ENCODE results near the gene COBL. TPM values are rescaled to one million over a fixed set of nuclear protein-coding genes. Genes with fewer than 3 reads are reported as not detected.

Gene COBL
- total RNA-seq, 4 donors from 2014 or later: 14.3 to 19.3 (median 15.9) TPM

GRCh38 chr7:51121931-51122425 lies 194.6 kb downstream of the COBL start:
- peak; percentile 27 to 32 for DNase-seq
- peak overlapping the region in 1 of 3 donors; percentile 1 for H3K27ac ChIP-seq

GRCh38 chr7:51121036-51121790 lies 195.4 kb downstream of the COBL start:
- Histone ChIP-seq H3K36me3 (no peaks in the 10 kb centered on the region), H3K27ac (peak overlapping the region in 1 of 3 donors; percentile 1), H3K27me3 (no peaks in the 10 kb centered on the region), H3K4me3 (replicated peaks in 1 of 3) (no peak overlapping the region), H3K9me3 (no peaks in the 10 kb centered on the region), H3K4me1 (no peaks in the 10 kb centered on the region)
- TF ChIP-seq POLR2A (IDR thresholded peaks at IDR 0.05): no peak
- no peak for TF ChIP-seq CTCF (IDR thresholded peaks at IDR 0.05)
- no peak for DNase-seq
- WGBS, 2 donors: 92 to 95% methylated on average over 5 of the region's 5 CpGs
- intact Hi-C loops (cut with DNase I): no loop called here

More at GRCh38 chr7:51121931-51122425, 194.6 kb downstream of the COBL start:
- WGBS, 2 donors: 15% methylated on average over 9 of the region's 9 CpGs
- no peaks in the 10 kb centered on the region for H3K4me1 ChIP-seq
- no peaks in the 10 kb centered on the region for H3K9me3 ChIP-seq
- intact Hi-C loops (cut with DNase I): no loop called here
- H3K27me3 ChIP-seq: no peaks in the 10 kb centered on the region
- TF ChIP-seq POLR2A (IDR thresholded peaks at IDR 0.05) (no peak), CTCF (IDR thresholded peaks at IDR 0.05) (no peak)
- no peaks in the 10 kb centered on the region for H3K36me3 ChIP-seq
- H3K4me3 ChIP-seq (replicated peaks in 1 of 3): no peak overlapping the region

- WGBS, 2 donors: 86 to 95% methylated on average over 4 of the region's 4 CpGs
- H3K36me3 ChIP-seq: no peaks in the 10 kb centered on the region
- TF ChIP-seq CTCF (IDR thresholded peaks at IDR 0.05) (no peak), POLR2A (IDR thresholded peaks at IDR 0.05) (no peak)
- no peaks in the 10 kb centered on the region for H3K9me3 ChIP-seq
- H3K4me3 ChIP-seq (replicated peaks in 1 of 3): no peak overlapping the region
- no peaks in the 10 kb centered on the region for H3K27me3 ChIP-seq
- no peaks in the 10 kb centered on the region for H3K4me1 ChIP-seq
- no peak overlapping the region for H3K27ac ChIP-seq
- no peak for DNase-seq
- intact Hi-C loops (cut with DNase I): no loop called here
Observed at GRCh38 chr7:51118628-51119027, 198.0 kb downstream of the COBL start.

GRCh38 chr7:51114501-51114900 lies 202.1 kb downstream of the COBL start:
- WGBS, 2 donors: 89 to 95% methylated on average over 1 of the region's 1 CpG
- H3K27ac ChIP-seq: no peak overlapping the region
- intact Hi-C loops (cut with DNase I): no loop called here

More at GRCh38 chr7:51114501-51114900, 202.1 kb downstream of the COBL start:
- no peaks in the 10 kb centered on the region for H3K27me3 ChIP-seq
- no peak for TF ChIP-seq POLR2A (IDR thresholded peaks at IDR 0.05)
- no peak for TF ChIP-seq CTCF (IDR thresholded peaks at IDR 0.05)
- H3K4me3 ChIP-seq (replicated peaks in 1 of 3): no peak overlapping the region
- H3K9me3 ChIP-seq: no peaks in the 10 kb centered on the region
- no peaks in the 10 kb centered on the region for H3K36me3 ChIP-seq
- no peak for DNase-seq
- no peaks in the 10 kb centered on the region for H3K4me1 ChIP-seq
